ENCODE data around the gene MAGT1. TPM values are rescaled to one million over a fixed set of nuclear protein-coding genes. Genes with fewer than 3 reads are reported as not detected.

The MAGT1 gene
- total and polyA plus RNA-seq, 2 donors (not counting 1 experiment from before 2014, with no cell fraction given), result 7.4 to 30.0 TPM

DNA sequence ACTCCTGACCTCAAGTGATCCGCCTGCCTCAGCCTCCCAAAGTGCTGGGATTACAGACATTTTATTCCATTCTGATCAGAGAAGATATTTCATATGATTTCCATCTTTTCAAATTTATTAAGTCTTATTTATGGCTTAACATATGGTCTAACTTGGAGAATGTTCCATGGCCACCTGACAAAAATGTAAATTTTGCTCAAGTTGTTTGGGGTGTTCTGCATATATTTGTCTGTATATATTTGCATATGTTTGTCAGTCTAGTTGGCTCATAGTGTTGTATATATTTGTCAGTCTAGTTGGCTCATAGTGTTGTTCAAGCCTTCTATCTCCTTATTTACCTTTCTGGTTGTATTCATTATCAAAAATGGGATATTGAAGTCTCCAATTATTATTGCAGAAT lies 93.0 kb downstream of the MAGT1 start:
- CTCF ChIA-PET, result no interaction called here
- no peak for DNase-seq
- WGBS (ENCODE audit: insufficient coverage), result no CpG with 5 or more reads among the region's 1 CpG

DNA sequence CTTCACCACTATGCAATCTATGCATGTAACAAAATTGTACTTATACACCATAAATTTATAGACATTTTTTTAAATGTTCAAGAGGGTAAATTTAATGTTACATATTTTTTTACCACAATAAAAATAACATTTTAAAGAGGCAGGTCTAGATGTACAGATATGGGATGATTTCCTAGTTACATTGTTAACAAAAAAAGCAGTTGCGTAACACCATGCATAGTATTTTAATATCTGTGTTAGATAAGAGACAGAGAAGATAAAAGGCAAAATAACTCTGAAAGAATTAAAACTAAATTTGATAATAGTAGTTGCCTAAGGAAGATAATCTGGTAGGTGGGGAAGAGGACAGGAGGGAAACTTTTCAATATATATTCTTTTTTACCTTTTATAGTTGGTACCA lies 100.1 kb downstream of the MAGT1 start:
- no CpG with 5 or more reads among the region's 1 CpG for WGBS (ENCODE audit: insufficient coverage)
- no peaks in the 10 kb centered on the region for H3K79me2 ChIP-seq (ENCODE audit: control insufficient read depth, insufficient read depth, low read length)
- ATAC-seq (ENCODE audit: low read depth) (no peak), DNase-seq (no peak)
- Mint-ChIP-seq H3K27me3 (no peaks in the 10 kb centered on the region), H3K9me3 (ENCODE audit: insufficient read depth) (no peaks in the 10 kb centered on the region), H3K27ac (no peak overlapping the region), H3K4me1 (no peaks in the 10 kb centered on the region), H3K4me3 (no peak overlapping the region)
- H4K20me1 ChIP-seq (ENCODE audit: control insufficient read depth, insufficient read depth, low read length, poor library complexity, severe bottlenecking), result no peaks in the 10 kb centered on the region
- no peaks in the 10 kb centered on the region for H3K36me3 ChIP-seq (replicated peaks in 1 of 2; ENCODE audit: control extremely low read depth in 1 of 2, control insufficient read depth in 1 of 2, extremely low read depth in 1 of 2, insufficient read depth in 2 of 2, low read length in 1 of 2)
- no peak overlapping the region for H3K27ac ChIP-seq (ENCODE audit: low read length in 2 of 2)
- H2AFZ ChIP-seq (ENCODE audit: insufficient read depth, low read depth, low read length, poor library complexity, severe bottlenecking), result no peak overlapping the region
- no peaks in the 10 kb centered on the region for H3K4me1 ChIP-seq (ENCODE audit: control insufficient read depth in 2 of 2, insufficient read depth in 2 of 2, low read length in 2 of 2)
- no peak overlapping the region for H3K4me2 ChIP-seq (replicated peaks; ENCODE audit: low read depth, low read length, poor library complexity, severe bottlenecking)
- TF ChIP-seq, protein P1, sequence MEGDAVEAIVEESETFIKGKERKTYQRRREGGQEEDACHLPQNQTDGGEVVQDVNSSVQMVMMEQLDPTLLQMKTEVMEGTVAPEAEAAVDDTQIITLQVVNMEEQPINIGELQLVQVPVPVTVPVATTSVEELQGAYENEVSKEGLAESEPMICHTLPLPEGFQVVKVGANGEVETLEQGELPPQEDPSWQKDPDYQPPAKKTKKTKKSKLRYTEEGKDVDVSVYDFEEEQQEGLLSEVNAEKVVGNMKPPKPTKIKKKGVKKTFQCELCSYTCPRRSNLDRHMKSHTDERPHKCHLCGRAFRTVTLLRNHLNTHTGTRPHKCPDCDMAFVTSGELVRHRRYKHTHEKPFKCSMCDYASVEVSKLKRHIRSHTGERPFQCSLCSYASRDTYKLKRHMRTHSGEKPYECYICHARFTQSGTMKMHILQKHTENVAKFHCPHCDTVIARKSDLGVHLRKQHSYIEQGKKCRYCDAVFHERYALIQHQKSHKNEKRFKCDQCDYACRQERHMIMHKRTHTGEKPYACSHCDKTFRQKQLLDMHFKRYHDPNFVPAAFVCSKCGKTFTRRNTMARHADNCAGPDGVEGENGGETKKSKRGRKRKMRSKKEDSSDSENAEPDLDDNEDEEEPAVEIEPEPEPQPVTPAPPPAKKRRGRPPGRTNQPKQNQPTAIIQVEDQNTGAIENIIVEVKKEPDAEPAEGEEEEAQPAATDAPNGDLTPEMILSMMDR (IDR thresholded peaks at IDR 0.05), result no peak
- TF ChIP-seq EZH2 (IDR thresholded peaks at IDR 0.05; ENCODE audit: borderline replicate concordance, insufficient read depth, low read depth, low read length, poor library complexity, severe bottlenecking), result no peak
- H3K9ac ChIP-seq (ENCODE audit: low read length), result no peak overlapping the region
- POLR2A ChIA-PET, result no interaction called here
- no peaks in the 10 kb centered on the region for H3K9me3 ChIP-seq (ENCODE audit: control extremely low read depth in 1 of 3, control insufficient read depth in 2 of 3, insufficient read depth in 1 of 3, low read length in 2 of 3)
- no peaks in the 10 kb centered on the region for H3K27me3 ChIP-seq (replicated peaks in 1 of 4; ENCODE audit: control extremely low read depth in 1 of 4, control insufficient read depth in 3 of 4, insufficient read depth in 4 of 4, low read length in 3 of 4)
- CTCF ChIA-PET, result no interaction called here
- intact Hi-C loops (cut with micrococcal nuclease), result no loop called here
- no peak overlapping the region for H3K4me3 ChIP-seq (ENCODE audit: control extremely low read depth in 1 of 5, extremely low read depth in 1 of 5, insufficient read depth in 1 of 5, low read depth in 2 of 5, low read length in 4 of 5)

More for the DNA sequence above, 93.0 kb downstream of the MAGT1 start:
- Histone ChIP-seq H3K4me2 (replicated peaks; ENCODE audit: low read depth, low read length, poor library complexity, severe bottlenecking) (no peak overlapping the region), H3K4me1 (ENCODE audit: control insufficient read depth in 2 of 2, insufficient read depth in 2 of 2, low read length in 2 of 2) (no peaks in the 10 kb centered on the region), H3K27me3 (replicated peaks in 1 of 4; ENCODE audit: control extremely low read depth in 1 of 4, control insufficient read depth in 3 of 4, insufficient read depth in 4 of 4, low read length in 3 of 4) (no peaks in the 10 kb centered on the region), H2AFZ (ENCODE audit: insufficient read depth, low read depth, low read length, poor library complexity, severe bottlenecking) (no peak overlapping the region), H3K9ac (ENCODE audit: low read length) (no peak overlapping the region), H3K27ac (ENCODE audit: low read length in 2 of 2) (no peak overlapping the region), H3K4me3 (ENCODE audit: control extremely low read depth in 1 of 5, extremely low read depth in 1 of 5, insufficient read depth in 1 of 5, low read depth in 2 of 5, low read length in 4 of 5) (no peak overlapping the region), H3K9me3 (ENCODE audit: control extremely low read depth in 1 of 3, control insufficient read depth in 2 of 3, insufficient read depth in 1 of 3, low read length in 2 of 3) (peaks cover 0 to 7% (median 0%) of the 10 kb centered on the region in 3 donors), H3K79me2 (ENCODE audit: control insufficient read depth, insufficient read depth, low read length) (no peaks in the 10 kb centered on the region), H3K36me3 (replicated peaks in 1 of 2; ENCODE audit: control extremely low read depth in 1 of 2, control insufficient read depth in 1 of 2, extremely low read depth in 1 of 2, insufficient read depth in 2 of 2, low read length in 1 of 2) (no peaks in the 10 kb centered on the region), H4K20me1 (ENCODE audit: control insufficient read depth, insufficient read depth, low read length, poor library complexity, severe bottlenecking) (no peaks in the 10 kb centered on the region)
- peaks cover 5% of the 10 kb centered on the region for H3K9me3 Mint-ChIP-seq (ENCODE audit: insufficient read depth)
- no peaks in the 10 kb centered on the region for H3K27me3 Mint-ChIP-seq
- no peak overlapping the region for H3K4me3 Mint-ChIP-seq
- TF ChIP-seq, protein P1 (IDR thresholded peaks at IDR 0.05), result no peak
- no peak for TF ChIP-seq EZH2 (IDR thresholded peaks at IDR 0.05; ENCODE audit: borderline replicate concordance, insufficient read depth, low read depth, low read length, poor library complexity, severe bottlenecking)
- intact Hi-C loops (cut with micrococcal nuclease), result no loop called here
- ATAC-seq (ENCODE audit: low read depth), result no peak
- no peak overlapping the region for H3K27ac Mint-ChIP-seq
- no peaks in the 10 kb centered on the region for H3K4me1 Mint-ChIP-seq
- POLR2A ChIA-PET, result no interaction called here
